Muscle of leg (tissue), 11 donors: ENCODE results near the gene SLC25A42. TPM values are rescaled to one million over a fixed set of nuclear protein-coding genes. Genes with fewer than 3 reads are reported as not detected.
A peak's percentile ranks its signal among the peaks of the same experiment; 100 is the strongest.

Experiments
- DNase-seq: peaks from one replicate; pipeline ENCODE4 v3.0.0; 2013
- H3K27ac ChIP-seq: one replicate; pipeline ENCODE4 v1.5.1; 2013; ENCODE audit warnings: mild to moderate bottlenecking, low read length, control low read depth
- H3K27me3 ChIP-seq: one replicate; pipeline ENCODE4 v1.6.1; 2013; ENCODE audit warnings: low read length; ENCODE audit not compliant: control insufficient read depth, insufficient read depth
- H3K36me3 ChIP-seq: one replicate; pipeline ENCODE4 v1.6.1; 2013; ENCODE audit warnings: low read length; ENCODE audit not compliant: control insufficient read depth, insufficient read depth
- H3K4me1 ChIP-seq: one replicate; pipeline ENCODE4 v1.6.1; 2013; ENCODE audit warnings: low read length; ENCODE audit not compliant: control insufficient read depth, insufficient read depth
- H3K4me3 ChIP-seq: one replicate; pipeline ENCODE4 v1.5.1; 2013; ENCODE audit warnings: low read length, control low read depth
- H3K9me3 ChIP-seq: replicated peaks from 2 replicates; pipeline ENCODE4 v1.6.1; 2013; ENCODE audit warnings: low read depth, low read length; ENCODE audit not compliant: control insufficient read depth
- WGBS: methylation state at CpG from one replicate; pipeline ENCODE4 v1.1.5; 2013; ENCODE audit warnings: missing lambda C conversion rate; ENCODE audit not compliant: insufficient coverage; 5-methylcytosine and 5-hydroxymethylcytosine counted together
- polyA plus RNA-seq, 8 donors: library from polyadenylated mRNA; unstranded; fragments of 120-200 nt; gene quantifications; one replicate each; pipeline versions ENCODE4 v1.2.1 to v1.2.3, GENCODE V29; 2013; ENCODE audit warnings: inconsistent platforms in 1 of 8, low replicate concordance in 1 of 8; ENCODE audit not compliant: insufficient read length in 8 of 8, insufficient read depth in 1 of 8
- total RNA-seq: library from RNA; stranded (reverse); fragments of 120-200 nt; gene quantifications from one replicate; pipeline ENCODE4 v1.2.4, GENCODE V29; 2013

SLC25A42 gene
- total and polyA plus RNA-seq, 9 donors: 5.9 to 12.2 (median 9.7) TPM

DNA sequence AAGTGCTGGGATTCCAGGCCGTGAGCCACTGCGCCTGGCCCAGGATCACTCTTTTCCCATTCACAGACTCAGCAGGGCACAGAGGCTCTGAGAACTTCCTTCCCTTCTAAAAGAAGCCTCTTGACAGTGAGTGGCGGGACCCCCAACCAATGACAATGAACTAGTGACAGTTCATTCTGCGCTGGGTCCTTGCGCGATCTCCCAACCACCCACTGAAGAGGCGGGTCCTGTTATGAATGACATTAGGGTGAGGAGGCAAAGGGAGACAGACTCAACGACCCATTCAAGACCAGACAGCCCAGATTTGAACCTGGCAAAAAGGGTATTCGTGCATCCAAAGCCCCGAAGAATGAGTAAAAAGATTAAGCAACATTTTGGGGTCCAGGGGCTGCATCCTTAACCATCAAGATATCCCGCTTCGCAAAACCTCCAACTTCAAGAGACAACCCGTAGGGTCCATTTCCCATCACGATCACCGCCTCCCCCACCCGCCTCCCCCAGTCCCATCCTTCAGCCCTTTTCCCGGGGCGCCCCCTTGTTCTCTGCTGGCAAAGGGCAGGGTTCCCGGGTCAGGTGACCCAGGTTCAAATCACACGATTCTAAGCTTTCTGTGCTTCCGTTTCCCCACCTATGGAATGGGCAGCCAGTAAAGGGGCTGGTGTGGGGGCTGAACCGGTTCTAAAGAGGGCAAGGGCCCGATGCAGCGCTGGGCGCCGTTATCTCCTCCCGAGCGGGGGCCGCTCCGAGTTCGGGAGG is 31.2 kb upstream of the SLC25A42 start:
- DNase-seq: peak; percentile 97
- WGBS: 0% methylated on average over 20 of the region's 31 CpGs
- peaks cover 33% of the 10 kb centered on the region for H3K36me3 ChIP-seq
- peak overlapping the region; percentile 90 for H3K27ac ChIP-seq
- peaks cover 18% of the 10 kb centered on the region for H3K4me1 ChIP-seq
- peaks cover under 1% of the 10 kb centered on the region for H3K9me3 ChIP-seq
- no peaks in the 10 kb centered on the region for H3K27me3 ChIP-seq
- peak overlapping the region; percentile 80 for H3K4me3 ChIP-seq

DNA sequence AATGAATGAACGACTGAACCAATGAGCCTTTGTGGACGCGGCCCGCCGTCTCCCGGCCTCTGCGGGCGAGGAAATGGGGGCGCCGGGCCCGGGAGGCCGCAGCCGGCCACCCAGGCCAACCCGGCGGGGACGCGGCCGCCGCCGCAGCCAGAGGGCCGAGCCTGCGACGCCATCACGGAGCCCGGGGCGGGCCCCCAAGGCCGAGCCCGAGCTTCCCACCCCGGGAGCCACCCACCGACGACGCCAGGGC is 30.7 kb upstream of the SLC25A42 start:
- Histone ChIP-seq H3K27me3 (no peaks in the 10 kb centered on the region), H3K9me3 (peaks cover 5% of the 10 kb centered on the region), H3K36me3 (peaks cover 33% of the 10 kb centered on the region), H3K4me1 (peaks cover 18% of the 10 kb centered on the region), H3K4me3 (peak overlapping the region; percentile 80), H3K27ac (peak overlapping the region; percentile 90)
- WGBS: under 1% methylated on average over 32 of the region's 32 CpGs
- no peak for DNase-seq

DNA sequence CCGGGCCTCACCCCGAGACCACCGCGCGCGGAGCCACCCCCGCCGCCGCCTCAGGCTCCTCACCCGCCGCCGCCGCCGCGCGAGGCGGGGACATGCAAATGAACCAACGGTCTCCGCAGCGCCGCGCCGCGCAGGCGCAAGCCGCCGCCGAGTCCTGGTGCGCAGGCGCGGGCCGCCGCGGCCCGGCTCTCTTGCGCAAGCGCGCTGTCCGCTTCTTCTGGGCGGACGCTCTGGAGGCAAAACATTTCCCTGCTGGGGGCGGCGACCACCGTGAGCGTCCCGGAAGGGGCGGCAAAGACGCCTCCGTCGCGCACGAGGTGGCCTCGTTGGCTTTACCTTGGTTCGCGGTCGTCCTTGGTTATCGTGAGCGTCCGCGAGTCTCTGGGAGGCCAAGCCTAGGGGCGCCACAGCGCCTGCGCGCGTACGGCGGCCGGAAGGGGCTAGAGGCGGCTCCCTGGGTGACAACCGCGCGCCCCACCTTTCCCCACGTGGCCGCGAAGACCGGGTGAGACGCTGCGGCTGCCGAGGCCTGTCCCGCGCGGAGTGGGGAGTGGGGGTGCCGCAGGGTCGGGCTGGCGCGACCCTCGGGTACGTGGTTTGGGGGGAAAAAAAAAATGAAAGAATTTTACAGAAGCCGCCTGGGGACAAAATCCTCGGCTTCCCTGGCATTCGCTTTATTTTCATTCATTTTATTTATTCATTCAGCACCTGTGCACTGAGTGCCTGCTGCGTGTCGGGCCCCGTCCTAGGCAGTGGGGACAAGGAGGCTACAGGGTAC is 30.2 kb upstream of the SLC25A42 start, which contains the start of the genes ARMC6 and SUGP2:
Gene ARMC6, plus strand, starts transcription at position 178 of the 778 bp plus-strand sequence. CDS start 607 bp downstream, outside the sequence.
Gene SUGP2, minus strand, starts transcription at position 92 of the 778 bp plus-strand sequence. CDS start 2,446 bp downstream, outside the sequence.
- Histone ChIP-seq H3K27me3 (no peaks in the 10 kb centered on the region), H3K36me3 (peaks cover 31% of the 10 kb centered on the region), H3K4me1 (peaks cover 18% of the 10 kb centered on the region), H3K9me3 (peaks cover 5% of the 10 kb centered on the region), H3K27ac (peak within 1 kb of the TSS; percentile 92), H3K4me3 (peak within 1 kb of the TSS; percentile 80)
- DNase-seq: peak; percentile 94
- under 1% methylated on average over 75 of the region's 94 CpGs for WGBS

DNA sequence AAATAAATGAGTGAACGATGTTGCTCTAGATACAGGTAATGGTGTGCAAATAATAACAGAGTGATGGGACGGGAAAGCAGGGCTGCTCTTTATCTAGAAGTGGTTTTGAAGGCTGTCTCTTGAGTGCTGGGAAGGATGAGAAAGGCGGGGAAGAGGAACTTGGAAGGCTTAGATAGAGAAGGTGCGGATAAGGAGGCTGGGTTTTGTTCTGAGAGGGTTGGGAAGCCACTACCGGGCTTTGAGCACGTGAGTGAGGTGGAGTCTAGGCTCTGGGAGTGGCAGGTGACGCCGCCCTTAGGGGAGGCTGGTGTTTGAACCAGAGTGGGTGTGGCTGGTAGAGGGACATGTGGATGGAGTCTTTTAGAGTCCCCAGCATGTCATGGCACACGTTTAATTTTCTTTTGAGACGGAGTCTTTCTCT is 29.6 kb upstream of the SLC25A42 start:
- H3K27ac ChIP-seq: peak overlapping the region; percentile 92
- H3K9me3 ChIP-seq: peaks cover 5% of the 10 kb centered on the region
- H3K4me1 ChIP-seq: peaks cover 18% of the 10 kb centered on the region
- WGBS: 5% methylated on average over 10 of the region's 10 CpGs
- H3K4me3 ChIP-seq: peak overlapping the region; percentile 80
- peaks cover 29% of the 10 kb centered on the region for H3K36me3 ChIP-seq
- peak; percentile 56 for DNase-seq
- H3K27me3 ChIP-seq: no peaks in the 10 kb centered on the region

DNA sequence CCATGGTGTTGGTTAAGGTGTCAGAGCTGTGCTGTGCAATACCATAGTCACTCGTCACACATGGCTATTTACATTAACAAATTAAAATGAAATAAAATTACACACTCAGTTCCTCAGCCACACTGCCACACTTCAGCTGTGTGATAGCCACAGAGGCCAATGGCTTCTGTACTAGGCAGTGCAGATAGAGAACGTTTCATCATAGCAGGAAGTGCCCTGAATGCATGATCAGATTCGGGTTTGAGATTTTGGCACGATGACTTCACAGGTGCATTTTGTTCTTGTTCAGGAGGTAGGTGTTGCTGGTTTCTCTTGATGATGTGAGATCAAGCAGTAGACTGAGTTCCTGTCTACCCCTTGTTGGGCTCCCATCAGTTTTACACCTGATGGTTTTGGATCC is 23.9 kb upstream of the SLC25A42 start:
- Histone ChIP-seq H3K27ac (no peak overlapping the region), H3K4me3 (no peak overlapping the region), H3K9me3 (peaks cover 5% of the 10 kb centered on the region), H3K36me3 (peaks cover 47% of the 10 kb centered on the region), H3K4me1 (no peaks in the 10 kb centered on the region), H3K27me3 (no peaks in the 10 kb centered on the region)
- DNase-seq: no peak
- WGBS: no CpG with 5 or more reads among the region's 4 CpGs

DNA sequence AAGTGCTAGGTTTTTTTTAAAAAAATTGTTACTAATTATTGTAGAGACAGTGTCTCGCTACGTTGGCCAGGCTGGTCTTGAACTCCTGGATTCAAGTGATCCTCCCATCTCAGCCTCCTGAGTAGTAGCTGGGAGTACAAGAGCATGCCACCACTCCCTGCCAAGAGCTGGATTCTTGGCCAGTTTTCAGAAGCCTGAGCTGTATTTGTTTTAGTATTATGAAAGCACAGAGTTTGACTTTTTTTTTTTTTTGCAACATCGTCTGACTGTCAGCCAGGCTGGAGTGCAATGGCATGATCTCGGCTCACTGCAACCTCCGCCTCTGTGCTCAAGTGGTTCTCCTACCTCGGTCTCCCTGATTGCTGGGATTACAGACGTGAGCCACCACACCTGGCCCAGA is 23.4 kb upstream of the SLC25A42 start:
- H3K27me3 ChIP-seq: no peaks in the 10 kb centered on the region
- H3K4me1 ChIP-seq: no peaks in the 10 kb centered on the region
- H3K9me3 ChIP-seq: peaks cover 5% of the 10 kb centered on the region
- no peak overlapping the region for H3K4me3 ChIP-seq
- DNase-seq: no peak
- 72% methylated on average over 5 of the region's 7 CpGs for WGBS
- no peak overlapping the region for H3K27ac ChIP-seq
- H3K36me3 ChIP-seq: peaks cover 47% of the 10 kb centered on the region

DNA sequence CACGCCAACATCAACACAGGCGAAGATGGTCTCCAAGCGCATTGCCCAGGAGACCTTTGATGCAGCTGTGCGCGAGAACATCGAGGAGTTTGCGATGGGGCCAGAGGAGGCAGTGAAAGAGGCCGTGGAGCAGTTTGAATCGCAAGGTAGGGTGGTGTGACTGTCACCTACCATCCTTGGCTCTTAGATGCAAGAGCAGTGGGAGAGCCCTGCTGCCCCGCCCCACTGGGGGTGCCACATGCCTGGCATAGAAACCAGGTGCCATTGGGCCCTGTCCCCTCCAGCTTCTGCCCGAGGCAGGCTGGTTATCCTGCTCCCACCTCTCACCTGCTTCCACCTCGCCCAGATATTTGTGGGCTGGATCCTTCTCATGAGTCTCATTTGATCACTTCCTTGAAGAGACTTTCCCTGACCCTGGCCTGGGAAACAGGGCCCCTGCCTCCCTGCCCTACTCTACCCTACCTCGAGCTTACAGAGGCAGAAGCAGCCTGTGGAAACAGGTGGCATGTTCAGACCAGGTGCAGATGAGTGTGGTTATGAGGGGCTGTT is 21.0 kb upstream of the SLC25A42 start:
- Histone ChIP-seq H3K9me3 (peaks cover 2% of the 10 kb centered on the region), H3K27me3 (no peaks in the 10 kb centered on the region), H3K36me3 (peaks cover 54% of the 10 kb centered on the region), H3K4me1 (no peaks in the 10 kb centered on the region), H3K27ac (no peak overlapping the region), H3K4me3 (no peak overlapping the region)
- 89% methylated on average over 11 of the region's 13 CpGs for WGBS
- DNase-seq: no peak

DNA sequence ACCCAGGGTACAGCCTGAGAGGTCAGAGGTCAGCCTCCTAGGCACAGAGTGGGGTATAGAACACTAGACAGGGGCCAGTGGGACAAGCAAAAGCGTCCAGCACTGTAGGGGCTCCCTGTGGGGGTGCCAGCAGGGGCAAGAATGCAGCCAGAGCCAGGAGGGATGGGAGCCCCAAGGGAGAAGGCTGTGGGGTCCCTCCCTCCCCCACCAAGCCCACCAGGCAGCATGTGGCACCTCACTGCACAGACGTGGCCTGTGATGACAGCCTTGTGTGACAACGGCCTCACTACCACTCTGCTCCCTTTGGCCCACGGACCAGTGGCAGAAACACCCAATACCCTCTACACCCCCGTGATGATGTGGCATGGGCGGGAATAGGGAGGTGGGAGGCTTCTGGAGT is 20.3 kb upstream of the SLC25A42 start:
- DNase-seq: no peak
- no peak overlapping the region for H3K27ac ChIP-seq
- H3K4me3 ChIP-seq: no peak overlapping the region
- H3K9me3 ChIP-seq: no peaks in the 10 kb centered on the region
- H3K4me1 ChIP-seq: no peaks in the 10 kb centered on the region
- peaks cover 50% of the 10 kb centered on the region for H3K36me3 ChIP-seq
- H3K27me3 ChIP-seq: no peaks in the 10 kb centered on the region
- 86% methylated on average over 1 of the region's 6 CpGs for WGBS

DNA sequence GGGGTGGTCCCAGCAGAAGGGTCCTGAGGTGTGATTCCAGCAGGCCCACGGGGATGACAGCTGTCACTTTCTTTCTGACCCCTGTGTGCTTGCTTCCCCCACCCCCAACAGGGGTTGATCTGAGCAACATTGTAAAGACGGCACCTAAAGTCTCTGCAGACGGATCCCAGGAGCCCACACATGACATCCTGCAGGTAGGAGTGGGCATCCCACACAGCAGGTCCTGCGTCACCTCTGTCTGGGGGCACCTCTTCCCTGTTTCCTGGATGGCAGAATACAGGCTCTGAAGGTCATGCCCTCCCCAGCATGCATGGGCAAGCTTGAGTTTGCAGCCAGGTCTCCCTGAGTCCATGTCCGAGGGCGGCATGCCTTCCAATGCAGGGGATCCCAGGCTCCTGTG is 19.9 kb upstream of the SLC25A42 start:
- no peaks in the 10 kb centered on the region for H3K27me3 ChIP-seq
- H3K9me3 ChIP-seq: no peaks in the 10 kb centered on the region
- 91% methylated on average over 5 of the region's 6 CpGs for WGBS
- no peak for DNase-seq
- no peak overlapping the region for H3K4me3 ChIP-seq
- peaks cover 50% of the 10 kb centered on the region for H3K36me3 ChIP-seq
- H3K4me1 ChIP-seq: no peaks in the 10 kb centered on the region
- no peak overlapping the region for H3K27ac ChIP-seq

DNA sequence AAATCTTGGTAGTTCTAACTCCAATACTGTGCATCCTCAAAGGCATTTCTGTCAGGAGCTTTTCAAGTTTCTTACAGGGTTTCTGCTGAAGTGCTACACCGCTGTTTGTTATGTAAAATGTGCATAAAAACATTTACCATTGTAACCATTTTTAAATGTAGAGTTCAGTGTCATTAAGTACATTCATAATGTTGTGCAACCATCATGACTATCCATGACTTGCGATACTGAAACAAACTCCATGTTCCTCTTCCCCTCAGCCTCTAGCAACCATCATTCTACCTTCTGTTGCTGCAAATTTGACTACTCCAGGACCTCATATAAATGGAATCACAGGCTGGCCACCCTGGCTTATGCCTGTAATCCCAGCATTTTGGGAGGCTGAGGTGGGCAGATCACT is 14.4 kb upstream of the SLC25A42 start:
- no peak overlapping the region for H3K27ac ChIP-seq

More for the DNA sequence above, 14.4 kb upstream of the SLC25A42 start:
- Histone ChIP-seq H3K4me3 (no peak overlapping the region), H3K36me3 (peaks cover 67% of the 10 kb centered on the region), H3K27me3 (no peaks in the 10 kb centered on the region), H3K9me3 (no peaks in the 10 kb centered on the region), H3K4me1 (no peaks in the 10 kb centered on the region)
- no peak for DNase-seq
- 100% methylated on average over 1 of the region's 2 CpGs for WGBS
